CD4-positive, alpha-beta T cell treated with Interleukin-15 for 1 hour (primary cell): Measurements from ENCODE around the gene DYNAP.

ENCODE experiments used
- DNase-seq: peaks from one replicate; pipeline ENCODE4 v3.0.0-alpha.2; 2020

The DYNAP gene

GRCh38 chr18:54590945-54591344 is at the start of gene DYNAP:
Gene DYNAP (plus strand): TSS chr18:54591245. CDS start chr18:54591283, 38 bp downstream.
- no peak for DNase-seq

GRCh38 chr18:54551590-54551989 is 39.5 kb upstream of the DYNAP start:
- DNase-seq = no peak

GRCh38 chr18:54555286-54555685 is 35.8 kb upstream of the DYNAP start:
- no peak for DNase-seq

- no peak for DNase-seq
These were observed 35.0 kb upstream of the DYNAP start for GRCh38 chr18:54555996-54556395.

- no peak for DNase-seq
These were observed 33.1 kb upstream of the DYNAP start for GRCh38 chr18:54557958-54558357.

GRCh38 chr18:54558609-54559585 is 32.1 kb upstream of the DYNAP start:
- DNase-seq = no peak

GRCh38 chr18:54561706-54562267 is 29.3 kb upstream of the DYNAP start:
- DNase-seq = no peak

GRCh38 chr18:54580202-54580729 is 10.8 kb upstream of the DYNAP start:
- DNase-seq = no peak

- no peak for DNase-seq
These were observed 7.0 kb upstream of the DYNAP start for GRCh38 chr18:54584065-54584464.

- no peak for DNase-seq
These were observed 5.3 kb upstream of the DYNAP start for GRCh38 chr18:54585743-54586142.

- no peak for DNase-seq
These were observed 13.2 kb downstream of the DYNAP start for GRCh38 chr18:54604211-54604610.

GRCh38 chr18:54606835-54607212 is 15.8 kb downstream of the DYNAP start:
- no peak for DNase-seq

GRCh38 chr18:54607213-54608027 is 16.4 kb downstream of the DYNAP start:
- no peak for DNase-seq

GRCh38 chr18:54608028-54608642 is 17.1 kb downstream of the DYNAP start:
- no peak for DNase-seq

GRCh38 chr18:54611816-54612215 is 20.8 kb downstream of the DYNAP start:
- no peak for DNase-seq

GRCh38 chr18:54612237-54612636 is 21.2 kb downstream of the DYNAP start:
- no peak for DNase-seq

- no peak for DNase-seq
These were observed 22.1 kb downstream of the DYNAP start for GRCh38 chr18:54613174-54613573.

GRCh38 chr18:54616220-54616848 is 25.3 kb downstream of the DYNAP start:
- DNase-seq = no peak

GRCh38 chr18:54622084-54622483 is 31.0 kb downstream of the DYNAP start:
- no peak for DNase-seq

- no peak for DNase-seq
These were observed 35.7 kb downstream of the DYNAP start for GRCh38 chr18:54626779-54627178.

GRCh38 chr18:54630963-54631362 is 39.9 kb downstream of the DYNAP start:
- no peak for DNase-seq

- no peak for DNase-seq
These were observed 45.2 kb downstream of the DYNAP start for GRCh38 chr18:54636217-54636616.
